Thyroid gland (tissue), 4 donors: ENCODE results near the gene GAS7. TPM values are rescaled to one million over a fixed set of nuclear protein-coding genes. Genes with fewer than 3 reads are reported as not detected.

Experiments
- DNase-seq, 2 donors: peaks; one replicate each; pipeline ENCODE4 v3.0.0-alpha.2; 2019
- H3K27ac ChIP-seq, 3 donors: fragments of 200-600 bp; sonication (generic); 1 replicate in 2 of 3; 2 replicates in 1 of 3; pipeline ENCODE4 v1.5.1; 2016 to 2019; ENCODE audit warnings: mild to moderate bottlenecking in 1 of 3, moderate library complexity in 1 of 3
- H3K27me3 ChIP-seq: fragments of 200-600 bp; sonication (generic); one replicate; pipeline ENCODE4 v1.5.1; 2019
- H3K36me3 ChIP-seq, 2 donors: fragments of 200-600 bp; sonication (generic); one replicate each; pipeline ENCODE4 v1.5.1; 2016 to 2019
- H3K4me1 ChIP-seq, 2 donors: fragments of 200-600 bp; sonication (generic); one replicate each; pipeline ENCODE4 v1.5.1; 2017 to 2019
- H3K4me3 ChIP-seq, 3 donors: fragments of 200-600 bp; sonication (generic); replicated peaks in 1 of 3; 1 replicate in 2 of 3; 2 replicates in 1 of 3; pipeline ENCODE4 v1.5.1; 2016; ENCODE audit warnings: mild to moderate bottlenecking in 1 of 3
- H3K9me3 ChIP-seq: fragments of 200-600 bp; sonication (generic); one replicate; pipeline ENCODE4 v1.5.1; 2017
- CTCF ChIP-seq, 6 experiments: fragments of 200-600 bp in 3 of 6; fragments of 450-650 bp in 3 of 6; sonication (generic) in 3 of 6; IDR thresholded peaks; one replicate each; pipeline ENCODE4 v1.5.1; 2016 to 2019; ENCODE audit warnings: antibody characterized with exemption in 6 of 6, mild to moderate bottlenecking in 2 of 6, inconsistent platforms in 1 of 6, moderate library complexity in 1 of 6
- POLR2A ChIP-seq, 2 donors: fragments of 450-650 bp; IDR thresholded peaks; one replicate each; pipeline ENCODE4 v1.6.1; 2017; ENCODE audit warnings: antibody characterized with exemption in 2 of 2, mild to moderate bottlenecking in 2 of 2, moderate library complexity in 1 of 2
- WGBS, 2 donors: methylation state at CpG; one replicate each; pipeline ENCODE4 v1.1.5; 2017; 5-methylcytosine and 5-hydroxymethylcytosine counted together
- intact Hi-C: fragments of 100-400 bp; cut with DNase I; formaldehyde crosslinking; loops from one replicate; pipeline ENCODE4 v1.15.1; 2023
- total RNA-seq, 4 donors: library from RNA; depleted of rRNA; stranded (reverse); fragments of >200 nt; gene quantifications; one replicate each; pipeline ENCODE4 v1.2.3, GENCODE V29; 2016

GAS7 gene
- 10 to 100 TPM in 3 of 4 donors, 1 to 10 TPM in 1; 7.5 to 30.3 (median 24.1) TPM for total RNA-seq

GRCh38 chr17:10198509-10199249 is at the start of gene GAS7:
Gene GAS7 (minus strand): TSS chr17:10198606.
- intact Hi-C loops: no loop called here
- TF ChIP-seq CTCF (IDR thresholded peaks at IDR 0.05) (no peak), POLR2A (IDR thresholded peaks at IDR 0.05) (no peak)
- H3K27ac ChIP-seq: no peak within 1 kb of the TSS

GRCh38 chr17:10247810-10248209 is 49.4 kb upstream of the GAS7 start:
- TF ChIP-seq POLR2A (IDR thresholded peaks at IDR 0.05): no peak
- TF ChIP-seq CTCF (IDR thresholded peaks at IDR 0.05): no peak
- Histone ChIP-seq H3K36me3 (no peaks in the 10 kb centered on the region), H3K27ac (no peak overlapping the region), H3K9me3 (no peaks in the 10 kb centered on the region), H3K4me3 (no peak overlapping the region), H3K4me1 (peaks cover 0 to 7% of the 10 kb centered on the region in 2 donors), H3K27me3 (no peaks in the 10 kb centered on the region)
- intact Hi-C loops: no loop called here
- no peak for DNase-seq
- WGBS, 2 donors: 70 to 75% methylated on average over 4 of the region's 4 CpGs

More at GRCh38 chr17:10198509-10199249, at the start of gene GAS7:
- H3K9me3 ChIP-seq: no peaks in the 10 kb centered on the region
- 2 to 5% methylated on average over 10 to 12 of the region's 86 CpGs for WGBS, 2 donors
- peak within 1 kb of the TSS in 1 of 3 donors; percentile 44 for H3K4me3 ChIP-seq
- H3K36me3 ChIP-seq: no peaks in the 10 kb centered on the region
- no peaks in the 10 kb centered on the region for H3K4me1 ChIP-seq
- H3K27me3 ChIP-seq: no peaks in the 10 kb centered on the region
- DNase-seq: peak in 1 of 2 donors; percentile 33

- H3K4me3 ChIP-seq: no peak overlapping the region
- 45 to 46% methylated on average over 12 of the region's 12 CpGs for WGBS, 2 donors
- peak; percentile 47 to 74 for DNase-seq
- no peaks in the 10 kb centered on the region for H3K9me3 ChIP-seq
- H3K27ac ChIP-seq: no peak overlapping the region
- H3K27me3 ChIP-seq: no peaks in the 10 kb centered on the region
- no peaks in the 10 kb centered on the region for H3K36me3 ChIP-seq
- peaks cover 0 to 7% of the 10 kb centered on the region in 2 donors for H3K4me1 ChIP-seq
- TF ChIP-seq POLR2A (IDR thresholded peaks at IDR 0.05) (no peak), CTCF (IDR thresholded peaks at IDR 0.05) (no peak)
- intact Hi-C loops: no loop called here
Measured at GRCh38 chr17:10243883-10244844, 45.8 kb upstream of the GAS7 start.

- no peaks in the 10 kb centered on the region for H3K9me3 ChIP-seq
- H3K27ac ChIP-seq: no peak overlapping the region
- TF ChIP-seq CTCF (IDR thresholded peaks at IDR 0.05) (no peak), POLR2A (IDR thresholded peaks at IDR 0.05) (no peak)
- H3K4me3 ChIP-seq: no peak overlapping the region
- peaks cover 0 to 7% of the 10 kb centered on the region in 2 donors for H3K4me1 ChIP-seq
- DNase-seq: no peak
- H3K27me3 ChIP-seq: no peaks in the 10 kb centered on the region
- intact Hi-C loops: no loop called here
- WGBS, 2 donors: 82 to 89% methylated on average over 4 of the region's 4 CpGs
- no peaks in the 10 kb centered on the region for H3K36me3 ChIP-seq
Measured at GRCh38 chr17:10241781-10242180, 43.4 kb upstream of the GAS7 start.
